HCEC 1CT (cell line): Measurements from ENCODE around the gene RALB.

Experiments
- DNase-seq: peaks from one replicate; pipeline ENCODE4 v3.0.0-alpha.2; 2017

RALB gene

GRCh38 chr2:120252225-120253020, at the start of gene RALB:
RALB (plus strand) TSS chr2:120252852; CDS start chr2:120278665, 25,813 bp downstream.
- DNase-seq = peak; percentile 97

DNA sequence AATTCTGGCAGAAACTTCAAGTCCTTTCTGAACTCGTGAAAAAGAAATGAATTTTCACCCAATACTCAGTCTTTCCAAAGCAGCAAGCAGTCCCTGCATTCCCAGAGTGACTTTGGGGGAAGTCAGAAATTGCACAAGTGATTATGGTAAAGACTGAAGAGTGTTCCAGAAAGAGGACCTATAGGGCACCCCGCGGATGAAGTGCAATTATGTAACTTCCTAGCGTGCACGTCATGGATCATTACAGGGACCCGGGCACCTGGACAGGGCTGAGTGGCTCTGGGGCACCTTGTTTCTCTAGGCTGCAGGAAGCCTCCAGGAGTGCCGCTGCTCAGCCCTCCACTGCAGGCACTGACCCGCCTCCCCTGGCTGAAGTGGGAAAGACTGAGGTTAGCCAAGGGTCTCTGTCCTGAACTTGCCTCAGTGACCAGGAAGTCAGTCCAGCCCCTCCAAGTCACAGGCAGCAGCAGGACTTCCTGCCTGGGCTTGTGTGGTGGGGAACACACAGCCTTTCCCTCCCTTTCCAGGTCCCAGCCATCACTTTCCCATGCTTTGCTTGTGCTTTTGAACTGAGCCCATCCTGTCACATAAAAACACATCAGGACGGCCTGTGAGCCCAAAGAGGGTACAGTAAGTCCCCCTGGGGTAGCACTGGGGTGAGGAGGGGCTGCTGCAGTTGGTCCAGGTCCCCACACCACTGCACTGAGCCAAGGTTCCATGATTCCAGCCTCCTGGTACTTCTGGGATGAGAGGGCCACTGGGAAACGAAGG, 49.2 kb upstream of the RALB start:
- DNase-seq = no peak

DNA sequence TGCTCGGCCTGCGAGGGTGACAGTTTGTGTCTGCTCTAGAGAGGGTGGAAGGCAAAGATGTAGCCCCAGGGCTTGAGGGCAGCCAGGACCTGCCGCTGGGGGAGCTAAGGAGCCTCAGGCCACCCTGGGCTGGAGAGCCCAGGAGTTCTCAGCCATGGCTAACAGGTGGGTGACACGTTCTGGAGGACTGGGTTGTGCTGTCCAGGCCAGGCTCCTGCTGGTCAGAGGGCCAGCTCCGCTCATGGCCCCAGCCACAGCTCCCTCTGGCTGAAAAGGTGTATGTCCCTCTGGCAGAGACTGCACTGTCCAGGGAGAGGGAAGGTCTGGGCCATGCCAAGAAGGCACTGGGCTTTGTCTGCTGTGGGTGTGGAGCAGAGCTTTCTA, 48.6 kb upstream of the RALB start:
- DNase-seq = no peak

DNA sequence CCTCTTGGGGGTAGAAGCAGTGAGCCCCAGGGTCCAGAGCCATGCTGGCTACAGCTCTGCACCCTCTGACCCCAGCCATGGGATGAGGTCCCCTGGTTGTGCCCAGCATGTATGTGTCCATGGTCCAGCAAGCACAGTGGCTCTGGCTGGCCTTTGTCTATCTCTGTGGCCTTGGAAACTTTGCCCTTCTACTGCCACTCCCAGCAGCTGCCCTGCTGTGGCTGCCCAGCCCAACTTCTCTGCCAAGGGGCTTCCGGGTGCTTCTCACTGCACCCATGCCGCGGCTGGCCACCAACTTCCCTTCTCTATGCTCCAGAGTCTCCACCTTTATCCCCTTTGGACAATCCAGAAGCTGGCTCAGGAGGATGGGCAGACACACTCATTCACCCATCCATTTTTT, 48.2 kb upstream of the RALB start:
- DNase-seq = no peak

GRCh38 chr2:120204945-120205670, 47.5 kb upstream of the RALB start:
- DNase-seq = no peak

- peak; percentile 6 for DNase-seq
These were observed 46.5 kb upstream of the RALB start for GRCh38 chr2:120206022-120206581.

- DNase-seq = no peak
These were observed 44.0 kb upstream of the RALB start for GRCh38 chr2:120208381-120209353.

GRCh38 chr2:120209427-120210269, 43.0 kb upstream of the RALB start:
- no peak for DNase-seq

DNA sequence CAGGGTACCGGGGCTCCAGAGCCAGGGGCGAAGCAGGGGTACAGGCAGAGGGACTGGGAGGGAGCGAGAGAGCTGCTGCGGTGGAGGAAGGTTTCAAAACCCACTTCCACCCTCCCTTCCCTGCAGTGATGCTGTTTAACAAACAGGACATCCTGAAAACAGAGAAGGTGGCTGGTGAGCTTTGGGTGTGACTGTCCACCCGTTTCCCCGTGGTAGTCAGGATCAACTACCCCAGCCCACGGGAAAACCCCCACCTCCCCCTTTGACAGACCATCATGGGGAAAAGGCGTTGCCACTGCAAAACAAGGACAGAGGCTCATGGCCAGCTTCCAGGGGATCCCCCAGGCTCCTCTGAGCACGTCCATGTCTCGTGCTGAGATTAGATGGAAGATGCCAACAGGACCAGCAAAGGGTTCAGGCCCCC, 42.4 kb upstream of the RALB start:
- no peak for DNase-seq

DNA sequence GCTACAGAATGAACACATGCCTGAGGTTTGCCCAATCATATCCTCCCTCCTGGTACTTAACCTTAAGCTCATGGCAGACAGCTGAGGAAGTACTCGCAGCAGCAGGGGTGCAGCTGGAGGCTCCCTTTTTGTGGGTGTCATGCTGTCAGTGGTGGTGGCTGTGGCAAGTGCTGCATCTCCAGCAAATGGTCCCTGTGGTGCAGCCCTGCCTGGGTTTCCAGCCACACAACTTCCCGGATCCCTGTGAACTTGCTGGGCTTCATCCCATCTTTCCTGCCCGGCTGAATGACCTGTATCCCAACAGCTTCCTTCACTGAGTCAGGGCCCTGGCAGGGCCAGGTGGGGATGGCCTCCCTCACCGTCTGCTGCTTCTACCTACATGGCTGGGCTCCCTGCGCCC, 34.5 kb upstream of the RALB start:
- DNase-seq = no peak

DNA sequence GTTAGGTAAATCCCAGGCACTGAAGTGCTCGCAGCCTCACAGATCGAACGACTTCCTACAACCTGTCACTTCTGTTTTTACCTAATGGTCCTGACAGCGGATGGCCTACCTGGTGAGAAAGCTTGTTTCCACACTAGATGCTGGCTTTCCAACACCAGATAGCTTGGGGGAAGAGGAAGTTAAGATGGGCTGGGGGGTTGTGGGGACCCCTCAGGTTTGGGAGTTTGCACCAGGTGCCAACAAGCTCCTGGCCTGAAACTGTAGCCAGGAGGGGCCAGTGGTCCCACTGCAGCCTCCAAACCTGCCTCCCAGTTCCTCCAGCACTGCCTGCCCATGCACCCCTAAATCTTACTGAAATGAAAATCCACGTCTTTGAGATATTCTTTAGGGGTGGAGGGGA, 33.4 kb upstream of the RALB start:
- no peak for DNase-seq

- DNase-seq = no peak
These were observed 32.9 kb upstream of the RALB start for GRCh38 chr2:120219766-120220165.

DNA sequence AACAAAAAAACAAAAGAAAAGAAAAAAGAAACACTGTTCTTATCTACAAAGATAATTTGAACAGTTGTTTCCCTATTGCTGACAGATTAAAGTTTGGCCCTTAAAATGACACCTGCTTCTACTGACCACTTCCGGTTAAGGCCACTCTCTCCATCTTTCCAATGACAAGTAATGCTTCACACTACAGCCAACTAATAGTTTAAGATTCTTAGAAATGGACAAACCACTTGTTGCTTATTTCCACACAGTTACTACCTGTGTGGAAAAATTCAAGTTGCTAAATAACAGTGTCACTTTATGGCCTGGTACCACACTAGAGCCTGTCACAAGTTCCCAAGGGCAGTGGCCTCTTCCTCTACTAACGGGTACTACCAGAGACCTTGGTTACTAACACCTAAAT, 31.9 kb upstream of the RALB start:
- DNase-seq = no peak

DNA sequence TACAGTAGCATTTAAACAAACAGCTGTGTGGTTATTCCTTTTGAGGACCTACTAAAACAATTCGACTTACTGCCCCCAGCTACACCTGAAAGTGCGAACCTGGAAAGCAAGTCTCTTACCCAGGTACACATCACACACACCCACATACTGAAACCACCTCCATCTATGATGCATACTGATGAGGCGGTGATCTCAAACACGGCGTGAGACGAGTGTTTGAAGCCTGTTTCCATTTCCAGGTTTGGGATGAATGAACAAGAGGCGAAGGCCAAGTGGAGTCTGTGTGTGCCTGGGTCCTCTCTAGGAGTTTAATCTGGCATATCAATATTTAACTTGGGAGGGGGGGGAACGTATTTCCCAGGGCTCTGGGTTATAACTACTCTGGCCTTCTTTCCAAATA, 31.0 kb upstream of the RALB start:
- no peak for DNase-seq

- no peak for DNase-seq
These were observed 30.2 kb upstream of the RALB start for GRCh38 chr2:120222186-120223033.

DNA sequence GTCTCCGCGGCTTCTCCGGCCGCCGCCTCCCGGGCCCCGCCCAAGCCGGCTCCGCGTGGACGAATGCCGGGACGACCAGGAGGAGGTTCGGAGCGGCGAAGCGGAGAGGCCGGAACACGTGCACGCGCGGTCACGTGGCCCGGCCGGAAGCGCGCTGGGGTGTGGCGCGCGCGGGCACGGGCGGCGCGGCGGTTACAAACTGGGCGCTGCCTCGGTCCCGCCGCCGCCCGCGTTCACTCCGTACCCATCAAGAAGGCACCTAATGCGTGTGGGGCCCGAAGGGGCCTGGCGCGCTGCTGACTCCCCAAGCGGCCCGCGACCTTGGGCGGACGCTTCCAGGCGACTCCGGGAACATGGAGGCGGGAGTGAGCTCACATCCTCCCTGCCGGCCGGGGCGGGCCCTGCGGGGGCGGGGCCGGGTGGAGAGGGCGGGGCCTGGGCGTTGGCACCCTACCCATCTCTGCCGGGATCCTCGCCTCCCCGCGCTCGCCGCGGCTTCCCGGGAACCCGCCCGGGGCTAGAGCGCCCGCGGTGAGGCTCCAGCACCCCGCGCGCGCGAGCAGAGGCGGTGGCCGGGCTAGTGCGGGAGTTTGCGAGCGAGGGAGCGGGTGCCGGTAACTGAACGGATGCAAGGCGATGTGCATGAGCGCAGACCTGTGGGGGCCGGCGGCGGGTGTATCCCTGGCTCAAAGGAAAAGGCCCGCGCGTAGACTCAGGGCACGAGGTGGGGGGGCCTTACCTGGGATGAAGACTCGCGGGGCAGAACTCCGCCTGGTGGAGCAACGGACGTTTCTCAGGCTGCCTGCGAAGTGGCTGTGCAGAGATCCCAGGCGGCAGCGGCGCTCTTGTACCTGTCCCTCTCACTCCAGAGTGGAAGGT, 29.4 kb upstream of the RALB start, which contains the start of gene TMEM185B:
Gene TMEM185B, minus strand, starts transcription at position 367 of the 879 bp plus-strand sequence. CDS start 424 bp downstream, outside the sequence.
- peak; percentile 77 for DNase-seq

GRCh38 chr2:120224256-120224655, 28.4 kb upstream of the RALB start:
- DNase-seq = no peak

GRCh38 chr2:120224735-120225548, 27.7 kb upstream of the RALB start:
- no peak for DNase-seq
